ENCODE data around the gene GPR160. TPM values are rescaled to one million over a fixed set of nuclear protein-coding genes. Genes with fewer than 3 reads are reported as not detected.
"Not testable (repeated sequence)": the region's sequence is repeated elsewhere in the genome, so short reads cannot be mapped to it uniquely, and the experiment has no call there.

Gene GPR160
- total RNA-seq, 1 experiment from 2014 or later: 1.8 TPM

DNA sequence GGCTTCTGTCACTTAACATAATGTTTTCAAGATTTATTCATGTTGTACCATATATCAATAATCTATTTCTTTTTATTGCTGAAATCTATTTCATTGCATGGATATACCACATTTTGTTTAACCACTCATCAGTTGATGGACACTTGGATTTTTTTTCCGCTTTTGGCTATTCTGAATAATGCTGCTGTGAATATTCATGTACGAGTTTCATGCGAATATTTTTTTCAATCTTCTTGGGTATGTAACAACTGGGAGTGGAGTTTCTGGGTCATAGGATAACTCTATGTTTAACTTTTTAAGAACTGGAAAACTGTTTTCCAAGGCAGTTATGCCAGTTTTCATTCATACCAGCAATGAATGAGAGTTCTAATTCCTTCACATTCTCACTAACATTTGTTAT lies 21.7 kb upstream of the GPR160 start:
- intact Hi-C loops (cut with micrococcal nuclease): no loop called here
- Mint-ChIP-seq H3K27ac (ENCODE audit: low read depth, unreplicated experiment) (no peak overlapping the region), H3K4me3 (ENCODE audit: unreplicated experiment) (no peak overlapping the region), H3K36me3 (ENCODE audit: insufficient read depth, unreplicated experiment) (no peaks in the 10 kb centered on the region), H3K27me3 (ENCODE audit: insufficient read depth, unreplicated experiment) (peaks cover 10% of the 10 kb centered on the region), H3K4me1 (ENCODE audit: insufficient read depth, unreplicated experiment) (no peaks in the 10 kb centered on the region), H3K9me3 (ENCODE audit: unreplicated experiment) (no peaks in the 10 kb centered on the region)
- POLR2A ChIA-PET: no interaction called here
- no TSS peak for BruUV-seq (replicated peaks)
- TF ChIP-seq, protein P1, sequence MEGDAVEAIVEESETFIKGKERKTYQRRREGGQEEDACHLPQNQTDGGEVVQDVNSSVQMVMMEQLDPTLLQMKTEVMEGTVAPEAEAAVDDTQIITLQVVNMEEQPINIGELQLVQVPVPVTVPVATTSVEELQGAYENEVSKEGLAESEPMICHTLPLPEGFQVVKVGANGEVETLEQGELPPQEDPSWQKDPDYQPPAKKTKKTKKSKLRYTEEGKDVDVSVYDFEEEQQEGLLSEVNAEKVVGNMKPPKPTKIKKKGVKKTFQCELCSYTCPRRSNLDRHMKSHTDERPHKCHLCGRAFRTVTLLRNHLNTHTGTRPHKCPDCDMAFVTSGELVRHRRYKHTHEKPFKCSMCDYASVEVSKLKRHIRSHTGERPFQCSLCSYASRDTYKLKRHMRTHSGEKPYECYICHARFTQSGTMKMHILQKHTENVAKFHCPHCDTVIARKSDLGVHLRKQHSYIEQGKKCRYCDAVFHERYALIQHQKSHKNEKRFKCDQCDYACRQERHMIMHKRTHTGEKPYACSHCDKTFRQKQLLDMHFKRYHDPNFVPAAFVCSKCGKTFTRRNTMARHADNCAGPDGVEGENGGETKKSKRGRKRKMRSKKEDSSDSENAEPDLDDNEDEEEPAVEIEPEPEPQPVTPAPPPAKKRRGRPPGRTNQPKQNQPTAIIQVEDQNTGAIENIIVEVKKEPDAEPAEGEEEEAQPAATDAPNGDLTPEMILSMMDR (IDR thresholded peaks at IDR 0.05; ENCODE audit: unreplicated experiment): no peak
- CTCF ChIA-PET: no interaction called here
- DNase-seq (ENCODE audit: unreplicated experiment): no peak

DNA sequence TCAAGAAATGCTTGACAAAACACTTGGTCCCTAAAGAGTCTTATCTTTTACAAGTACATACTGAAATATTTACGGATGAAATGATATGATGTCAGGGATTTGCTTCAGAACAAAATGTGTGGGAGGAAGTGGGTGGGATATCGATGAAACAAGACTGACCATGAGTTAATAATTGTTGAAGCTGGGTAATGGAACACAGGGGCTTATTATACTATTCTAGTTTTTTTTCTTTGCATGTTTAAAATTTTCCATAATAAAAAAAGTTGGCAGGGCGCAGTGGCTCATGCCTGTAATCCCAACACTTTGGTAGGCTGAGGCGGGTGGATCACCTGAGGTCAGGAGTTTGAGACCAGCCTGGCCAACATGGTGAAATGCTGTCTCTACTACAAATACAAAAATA lies 18.5 kb upstream of the GPR160 start:
- BruUV-seq (replicated peaks); POLR2A ChIA-PET; intact Hi-C loops (cut with micrococcal nuclease); H3K27ac Mint-ChIP-seq (ENCODE audit: low read depth, unreplicated experiment); DNase-seq (ENCODE audit: unreplicated experiment); H3K36me3 Mint-ChIP-seq (ENCODE audit: insufficient read depth, unreplicated experiment); H3K4me1 Mint-ChIP-seq (ENCODE audit: insufficient read depth, unreplicated experiment); H3K9me3 Mint-ChIP-seq (ENCODE audit: unreplicated experiment); H3K4me3 Mint-ChIP-seq (ENCODE audit: unreplicated experiment): not testable (repeated sequence)
- CTCF ChIA-PET: interaction anchor here (0.6 kb wide), 1 partner anchor 128 kb away, joined by 4 read pairs; no protein-coding TSS in a partner anchor
- H3K27me3 Mint-ChIP-seq (ENCODE audit: insufficient read depth, unreplicated experiment): peaks cover 10% of the 10 kb centered on the region

DNA sequence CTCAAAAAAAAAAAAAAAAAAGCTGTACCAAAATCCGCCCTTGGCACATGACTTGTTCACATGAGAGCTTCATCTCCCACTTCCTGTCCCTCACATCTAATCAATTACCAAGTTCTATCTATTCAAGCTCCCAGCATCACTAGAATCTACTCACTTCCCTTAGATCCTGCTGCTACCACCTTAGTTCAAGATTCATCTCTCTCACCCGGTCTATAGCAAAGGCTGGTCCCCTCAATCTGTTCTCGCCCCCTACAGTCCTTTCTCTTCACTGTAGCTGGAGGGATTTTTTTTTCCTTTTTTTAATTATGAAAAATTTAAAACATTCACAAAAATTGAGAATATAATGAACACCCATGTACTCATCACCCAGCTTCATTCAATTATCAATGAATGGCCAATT lies 16.7 kb upstream of the GPR160 start:
- TF ChIP-seq, protein P1 (IDR thresholded peaks at IDR 0.05; ENCODE audit: unreplicated experiment): no peak
- Mint-ChIP-seq H3K36me3 (ENCODE audit: insufficient read depth, unreplicated experiment) (no peaks in the 10 kb centered on the region), H3K4me3 (ENCODE audit: unreplicated experiment) (no peak overlapping the region), H3K27ac (ENCODE audit: low read depth, unreplicated experiment) (no peak overlapping the region), H3K4me1 (ENCODE audit: insufficient read depth, unreplicated experiment) (no peaks in the 10 kb centered on the region), H3K27me3 (ENCODE audit: insufficient read depth, unreplicated experiment) (peaks cover 10% of the 10 kb centered on the region), H3K9me3 (ENCODE audit: unreplicated experiment) (no peaks in the 10 kb centered on the region)
- POLR2A ChIA-PET: interaction anchor here (0.7 kb wide), 1 partner anchor 9 kb away, joined by 4 read pairs; no protein-coding TSS in a partner anchor
- CTCF ChIA-PET: interaction anchor here (0.6 to 1.6 kb wide), 5 partner anchors 10 to 137 kb away, joined by 3 to 4 read pairs (median 3); no protein-coding TSS in a partner anchor
- intact Hi-C loops (cut with micrococcal nuclease): no loop called here
- BruUV-seq (replicated peaks): no TSS peak
- DNase-seq (ENCODE audit: unreplicated experiment): no peak

DNA sequence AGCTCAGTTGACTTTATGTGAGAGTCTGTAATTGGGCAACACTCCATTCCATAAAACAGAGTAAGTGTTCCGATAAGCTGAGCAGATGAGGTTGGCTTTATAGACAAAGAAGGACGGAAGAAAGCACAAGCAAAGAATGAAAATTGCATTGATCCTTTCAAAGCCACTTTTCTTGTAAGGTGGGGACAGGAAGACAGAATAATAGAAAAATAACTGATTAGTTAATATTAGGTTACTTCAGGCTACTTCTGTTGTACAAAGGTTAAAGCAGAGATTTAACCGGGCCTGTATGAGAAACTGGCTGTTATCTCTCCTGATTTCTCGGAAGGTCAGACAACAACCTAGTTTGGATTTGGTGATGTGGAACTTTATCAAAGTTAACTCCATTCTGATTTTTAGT lies 15.5 kb upstream of the GPR160 start:
- H3K27me3 Mint-ChIP-seq (ENCODE audit: insufficient read depth, unreplicated experiment): peaks cover 10% of the 10 kb centered on the region
- no peaks in the 10 kb centered on the region for H3K4me1 Mint-ChIP-seq (ENCODE audit: insufficient read depth, unreplicated experiment)
- TF ChIP-seq, protein P1 (IDR thresholded peaks at IDR 0.05; ENCODE audit: unreplicated experiment): no peak
- POLR2A ChIA-PET: interaction anchor here (0.7 to 1.0 kb wide), 2 partner anchors 11 to 62 kb away, joined by 3 to 4 read pairs; no protein-coding TSS in a partner anchor
- no TSS peak for BruUV-seq (replicated peaks)
- CTCF ChIA-PET: interaction anchor here (0.6 kb wide), 1 partner anchor 10 kb away, joined by 3 read pairs; no protein-coding TSS in a partner anchor
- no peaks in the 10 kb centered on the region for H3K36me3 Mint-ChIP-seq (ENCODE audit: insufficient read depth, unreplicated experiment)
- H3K9me3 Mint-ChIP-seq (ENCODE audit: unreplicated experiment): peaks cover 8% of the 10 kb centered on the region
- H3K27ac Mint-ChIP-seq (ENCODE audit: low read depth, unreplicated experiment): no peak overlapping the region
- DNase-seq (ENCODE audit: unreplicated experiment): no peak
- no peak overlapping the region for H3K4me3 Mint-ChIP-seq (ENCODE audit: unreplicated experiment)
- intact Hi-C loops (cut with micrococcal nuclease): no loop called here

DNA sequence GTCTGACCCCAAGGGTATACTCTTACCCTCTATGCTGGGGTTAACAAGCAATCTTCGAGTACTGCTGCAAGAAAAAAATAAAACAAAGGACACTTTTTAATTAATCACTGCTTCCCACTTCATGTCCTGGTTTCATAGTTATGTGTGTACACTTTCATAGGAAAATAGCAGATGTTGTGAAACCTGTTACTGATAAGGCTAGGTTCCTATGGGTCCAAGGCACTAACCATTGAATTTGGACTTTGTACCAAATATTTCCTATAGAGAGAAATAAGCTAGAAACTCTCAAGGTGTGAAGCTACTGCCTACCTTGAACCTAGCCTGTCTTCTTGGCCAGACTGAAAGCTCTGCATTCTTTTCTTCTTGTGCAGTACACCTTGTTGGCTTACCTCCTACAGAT lies 14.6 kb upstream of the GPR160 start:
- intact Hi-C loops (cut with micrococcal nuclease): no loop called here

More for the DNA sequence above, 14.6 kb upstream of the GPR160 start:
- no peaks in the 10 kb centered on the region for H3K36me3 Mint-ChIP-seq (ENCODE audit: insufficient read depth, unreplicated experiment)
- H3K4me3 Mint-ChIP-seq (ENCODE audit: unreplicated experiment): no peak overlapping the region
- BruUV-seq (replicated peaks): no TSS peak
- no peak for DNase-seq (ENCODE audit: unreplicated experiment)
- TF ChIP-seq, protein P1 (IDR thresholded peaks at IDR 0.05; ENCODE audit: unreplicated experiment): no peak
- CTCF ChIA-PET: no interaction called here
- H3K27ac Mint-ChIP-seq (ENCODE audit: low read depth, unreplicated experiment): no peak overlapping the region
- no peaks in the 10 kb centered on the region for H3K4me1 Mint-ChIP-seq (ENCODE audit: insufficient read depth, unreplicated experiment)
- H3K9me3 Mint-ChIP-seq (ENCODE audit: unreplicated experiment): peaks cover 8% of the 10 kb centered on the region
- H3K27me3 Mint-ChIP-seq (ENCODE audit: insufficient read depth, unreplicated experiment): peaks cover 10% of the 10 kb centered on the region
- POLR2A ChIA-PET: interaction anchor here (1.0 kb wide), 1 partner anchor 12 kb away, joined by 4 read pairs; no protein-coding TSS in a partner anchor
